Liver (tissue), 9 donors: Measurements from ENCODE around the gene KRT6B. TPM values are rescaled to one million over a fixed set of nuclear protein-coding genes. Genes with fewer than 3 reads are reported as not detected.
"Not testable (repeated sequence)": the region's sequence is repeated elsewhere in the genome, so short reads cannot be mapped to it uniquely, and the experiment has no call there.

Experiments used
- DNase-seq: peaks from one replicate; pipeline ENCODE4 v3.0.0-alpha.2; 2017; ENCODE audit warnings: low spot score
- H3K27ac ChIP-seq, 2 donors: one replicate each; pipeline ENCODE4 v1.7.0; 2013; ENCODE audit warnings: inconsistent platforms in 2 of 2, low read length in 2 of 2, control low read depth in 1 of 2, low read depth in 1 of 2, mild to moderate bottlenecking in 1 of 2
- H3K27me3 ChIP-seq, 4 donors: one replicate each; pipeline versions ENCODE4 v1.6.1 to v1.7.0; 2013; ENCODE audit warnings: low read length in 3 of 4, inconsistent platforms in 1 of 4, mild to moderate bottlenecking in 1 of 4, moderate library complexity in 1 of 4; ENCODE audit not compliant: control insufficient read depth in 4 of 4, insufficient read depth in 4 of 4
- H3K36me3 ChIP-seq, 4 donors: one replicate each; pipeline versions ENCODE4 v1.6.1 to v1.7.0; 2013; ENCODE audit warnings: low read length in 3 of 4, mild to moderate bottlenecking in 3 of 4, low read depth in 1 of 4, moderate library complexity in 1 of 4; ENCODE audit not compliant: control insufficient read depth in 4 of 4, insufficient read depth in 3 of 4
- H3K4me1 ChIP-seq, 4 donors: one replicate each; pipeline versions ENCODE4 v1.6.1 to v1.7.0; 2013; ENCODE audit warnings: low read length in 3 of 4, mild to moderate bottlenecking in 3 of 4, moderate library complexity in 1 of 4; ENCODE audit not compliant: control insufficient read depth in 4 of 4, insufficient read depth in 4 of 4
- H3K4me3 ChIP-seq, 3 donors: one replicate each; pipeline versions ENCODE4 v1.6.1 to v1.7.0; 2013; ENCODE audit warnings: low read length in 3 of 3, control low read depth in 1 of 3, low read depth in 1 of 3, mild to moderate bottlenecking in 1 of 3
- H3K9ac ChIP-seq, 2 donors: one replicate each; pipeline ENCODE4 v1.7.0; 2013; ENCODE audit warnings: low read length in 2 of 2, mild to moderate bottlenecking in 2 of 2, moderate library complexity in 2 of 2, control low read depth in 1 of 2, low read depth in 1 of 2
- H3K9me3 ChIP-seq, 4 donors: one replicate each; pipeline versions ENCODE4 v1.6.1 to v1.7.0; 2013; ENCODE audit warnings: low read length in 3 of 4; ENCODE audit not compliant: control insufficient read depth in 4 of 4
- ATF3 ChIP-seq: IDR thresholded peaks from 2 replicates; pipeline ENCODE4 v1.6.1; 2016; ENCODE audit warnings: antibody characterized with exemption
- CTCF ChIP-seq: fragments of 150-350 bp; IDR thresholded peaks from 2 replicates; pipeline ENCODE4 v1.5.1; 2017; ENCODE audit warnings: improper control_type of control experiment, low read depth, low read length; ENCODE audit not compliant: missing input control
- EGR1 ChIP-seq, 2 donors: IDR thresholded peaks; 2 replicates each; pipeline ENCODE4 v1.6.1; 2016 to 2018; ENCODE audit warnings: antibody characterized with exemption in 2 of 2, low read depth in 2 of 2
- FOXA1 ChIP-seq: IDR thresholded peaks from 2 replicates; pipeline ENCODE4 v1.6.1; 2016; ENCODE audit warnings: antibody characterized with exemption
- FOXA2 ChIP-seq: IDR thresholded peaks from 2 replicates; pipeline ENCODE4 v1.6.1; 2016; ENCODE audit warnings: antibody characterized with exemption
- GABPA ChIP-seq, 2 donors: IDR thresholded peaks in 1 of 2; conservative IDR thresholded peaks in 1 of 2; 2 replicates each; pipeline ENCODE4 v1.6.1; 2016; ENCODE audit warnings: antibody characterized with exemption in 2 of 2, mild to moderate bottlenecking in 1 of 2, moderate library complexity in 1 of 2
- HNF4A ChIP-seq, 2 donors: conservative IDR thresholded peaks; 2 replicates each; pipeline ENCODE4 v1.6.1; 2016; ENCODE audit warnings: antibody characterized with exemption in 2 of 2, mild to moderate bottlenecking in 2 of 2
- HNF4G ChIP-seq: IDR thresholded peaks from 2 replicates; pipeline ENCODE4 v1.6.1; 2016; ENCODE audit warnings: antibody characterized with exemption
- JUND ChIP-seq, 2 donors: IDR thresholded peaks; 2 replicates each; pipeline ENCODE4 v1.6.1; 2016; ENCODE audit warnings: antibody characterized with exemption in 2 of 2
- MAX ChIP-seq: IDR thresholded peaks from 2 replicates; pipeline ENCODE4 v1.6.1; 2016; ENCODE audit warnings: antibody characterized with exemption
- NR2F2 ChIP-seq: IDR thresholded peaks from 2 replicates; pipeline ENCODE4 v1.6.1; 2016; ENCODE audit warnings: antibody characterized with exemption
- RAD21 ChIP-seq, 2 donors: IDR thresholded peaks; 2 replicates each; pipeline ENCODE4 v1.6.1; 2016; ENCODE audit warnings: antibody characterized with exemption in 2 of 2, mild to moderate bottlenecking in 2 of 2
- REST ChIP-seq: IDR thresholded peaks from 2 replicates; pipeline ENCODE4 v1.6.1; 2016; ENCODE audit warnings: antibody characterized with exemption, mild to moderate bottlenecking
- RXRA ChIP-seq, 2 donors: IDR thresholded peaks; 2 replicates each; pipeline ENCODE4 v1.6.1; 2017 to 2018; ENCODE audit warnings: antibody characterized with exemption in 2 of 2, mild to moderate bottlenecking in 1 of 2
- SP1 ChIP-seq: IDR thresholded peaks from 2 replicates; pipeline ENCODE4 v1.6.1; 2018; ENCODE audit warnings: antibody characterized with exemption, mild to moderate bottlenecking
- TAF1 ChIP-seq: conservative IDR thresholded peaks from 2 replicates; pipeline ENCODE4 v1.6.1; 2016; ENCODE audit warnings: antibody characterized with exemption, mild to moderate bottlenecking
- YY1 ChIP-seq: IDR thresholded peaks from 2 replicates; pipeline ENCODE4 v1.6.1; 2016; ENCODE audit warnings: antibody characterized with exemption, mild to moderate bottlenecking
- ZBTB33 ChIP-seq: IDR thresholded peaks from 2 replicates; pipeline ENCODE4 v1.6.1; 2016; ENCODE audit warnings: antibody characterized with exemption
- WGBS: extraction: QIAGEN DNeasy Blood & Tissue Kit; methylation state at CpG from one replicate; pipeline ENCODE4 v1.1.7; 2013; 5-methylcytosine and 5-hydroxymethylcytosine counted together
- polyA plus RNA-seq, 2 donors: library from polyadenylated mRNA; stranded (reverse) in 1 of 2; unstranded in 1 of 2; fragments of 200-250 nt in 1 of 2; fragments of >200 nt in 1 of 2; fragmentation: Nextera tagmentation in 1 of 2; extraction: Ambion mirVana in 1 of 2; gene quantifications; one replicate each; pipeline versions ENCODE4 v1.2.1 to v1.2.3, GENCODE V29; 2013 to 2015
- total RNA-seq, 2 donors: library from RNA; depleted of rRNA; stranded (reverse); fragments of >200 nt; gene quantifications; one replicate each; pipeline ENCODE4 v1.2.3, GENCODE V29; 2014
- donor health status: healthy.
- donor health status: healthy.
- donor health status: healthy.
- donor health status: healthy.
- donor health status: healthy.

Gene KRT6B
- total and polyA plus RNA-seq, 4 donors: 0.23 TPM; not detected in 3

GRCh38 chr12:52454411-52455201 is 2.7 kb upstream of the KRT6B start (continued):
- TF ChIP-seq REST (no peak), RAD21 (IDR thresholded peaks at IDR 0.05) (no peak), MAX (no peak), FOXA2 (no peak), NR2F2 (no peak), HNF4G (no peak), TAF1 (no peak), YY1 (no peak), FOXA1 (no peak), HNF4A (conservative IDR thresholded peaks at IDR 0.05) (no peak), RXRA (IDR thresholded peaks at IDR 0.05) (no peak), ATF3 (no peak), JUND (IDR thresholded peaks at IDR 0.05) (no peak), SP1 (no peak)

GRCh38 chr12:52448228-52448627 is 3.7 kb downstream of the KRT6B start:
- no peak overlapping the region for H3K27ac ChIP-seq
- no peak overlapping the region for H3K9ac ChIP-seq
- H3K27me3 ChIP-seq: peaks cover 0 to 2% (median 0%) of the 10 kb centered on the region in 4 donors
- 51% methylated on average over 3 of the region's 3 CpGs for WGBS
- H3K36me3 ChIP-seq: no peaks in the 10 kb centered on the region
- no peak for DNase-seq
- H3K4me1 ChIP-seq: no peaks in the 10 kb centered on the region
- TF ChIP-seq RXRA (IDR thresholded peaks at IDR 0.05) (no peak), RAD21 (IDR thresholded peaks at IDR 0.05) (no peak), MAX (no peak), TAF1 (no peak), EGR1 (IDR thresholded peaks at IDR 0.05; ENCODE audit: low read depth in 2 of 2) (no peak), YY1 (no peak), FOXA1 (no peak), ATF3 (no peak), CTCF (no peak), REST (no peak), ZBTB33 (no peak), GABPA (IDR thresholded peaks at IDR 0.05 in 1 of 2, conservative IDR thresholded peaks at IDR 0.05 in 1 of 2) (no peak), HNF4A (conservative IDR thresholded peaks at IDR 0.05) (no peak), JUND (IDR thresholded peaks at IDR 0.05) (no peak)
- H3K9me3 ChIP-seq: no peaks in the 10 kb centered on the region
- H3K4me3 ChIP-seq: no peak overlapping the region

GRCh38 chr12:52447196-52447595 is 4.8 kb downstream of the KRT6B start:
- not testable (repeated sequence) for H3K9me3 ChIP-seq, H3K9ac ChIP-seq, H3K4me3 ChIP-seq, H3K27ac ChIP-seq, DNase-seq, H3K4me1 ChIP-seq, H3K36me3 ChIP-seq, H3K27me3 ChIP-seq
- WGBS: 93% methylated on average over 11 of the region's 11 CpGs
